Measurements from ENCODE around the gene MYO1F.

MYO1F gene

DNA sequence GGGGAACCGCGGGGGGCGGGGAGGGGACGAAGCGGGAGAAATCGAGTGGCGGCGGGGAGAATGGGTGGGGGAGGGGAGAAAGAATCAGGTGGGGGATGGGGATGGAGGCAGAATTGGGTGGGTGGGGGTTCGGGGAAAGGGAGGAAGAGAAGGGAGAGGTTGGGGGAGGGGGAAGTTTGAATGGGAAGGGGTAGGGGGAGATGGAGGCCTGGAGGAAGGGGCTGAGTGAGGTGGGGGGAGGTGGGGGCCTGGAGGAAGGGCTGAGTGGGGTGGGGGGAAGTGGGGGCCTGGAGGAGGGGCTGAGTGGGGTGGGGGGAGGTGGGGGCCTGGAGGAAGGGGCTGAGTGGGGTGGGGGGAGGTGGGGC lies 33.7 kb upstream of the MYO1F start:
- DNase-seq (ENCODE audit: low read depth in 2 of 2) = no peak
- peak overlapping the region in 1 of 2 donors; percentile 67 for H3K4me3 ChIP-seq (replicated peaks in 1 of 2; ENCODE audit: low read depth in 2 of 2, low read length in 2 of 2)
- TF ChIP-seq, protein P1, sequence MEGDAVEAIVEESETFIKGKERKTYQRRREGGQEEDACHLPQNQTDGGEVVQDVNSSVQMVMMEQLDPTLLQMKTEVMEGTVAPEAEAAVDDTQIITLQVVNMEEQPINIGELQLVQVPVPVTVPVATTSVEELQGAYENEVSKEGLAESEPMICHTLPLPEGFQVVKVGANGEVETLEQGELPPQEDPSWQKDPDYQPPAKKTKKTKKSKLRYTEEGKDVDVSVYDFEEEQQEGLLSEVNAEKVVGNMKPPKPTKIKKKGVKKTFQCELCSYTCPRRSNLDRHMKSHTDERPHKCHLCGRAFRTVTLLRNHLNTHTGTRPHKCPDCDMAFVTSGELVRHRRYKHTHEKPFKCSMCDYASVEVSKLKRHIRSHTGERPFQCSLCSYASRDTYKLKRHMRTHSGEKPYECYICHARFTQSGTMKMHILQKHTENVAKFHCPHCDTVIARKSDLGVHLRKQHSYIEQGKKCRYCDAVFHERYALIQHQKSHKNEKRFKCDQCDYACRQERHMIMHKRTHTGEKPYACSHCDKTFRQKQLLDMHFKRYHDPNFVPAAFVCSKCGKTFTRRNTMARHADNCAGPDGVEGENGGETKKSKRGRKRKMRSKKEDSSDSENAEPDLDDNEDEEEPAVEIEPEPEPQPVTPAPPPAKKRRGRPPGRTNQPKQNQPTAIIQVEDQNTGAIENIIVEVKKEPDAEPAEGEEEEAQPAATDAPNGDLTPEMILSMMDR (IDR thresholded peaks at IDR 0.05; ENCODE audit: low read depth, low read length) = no peak

DNA sequence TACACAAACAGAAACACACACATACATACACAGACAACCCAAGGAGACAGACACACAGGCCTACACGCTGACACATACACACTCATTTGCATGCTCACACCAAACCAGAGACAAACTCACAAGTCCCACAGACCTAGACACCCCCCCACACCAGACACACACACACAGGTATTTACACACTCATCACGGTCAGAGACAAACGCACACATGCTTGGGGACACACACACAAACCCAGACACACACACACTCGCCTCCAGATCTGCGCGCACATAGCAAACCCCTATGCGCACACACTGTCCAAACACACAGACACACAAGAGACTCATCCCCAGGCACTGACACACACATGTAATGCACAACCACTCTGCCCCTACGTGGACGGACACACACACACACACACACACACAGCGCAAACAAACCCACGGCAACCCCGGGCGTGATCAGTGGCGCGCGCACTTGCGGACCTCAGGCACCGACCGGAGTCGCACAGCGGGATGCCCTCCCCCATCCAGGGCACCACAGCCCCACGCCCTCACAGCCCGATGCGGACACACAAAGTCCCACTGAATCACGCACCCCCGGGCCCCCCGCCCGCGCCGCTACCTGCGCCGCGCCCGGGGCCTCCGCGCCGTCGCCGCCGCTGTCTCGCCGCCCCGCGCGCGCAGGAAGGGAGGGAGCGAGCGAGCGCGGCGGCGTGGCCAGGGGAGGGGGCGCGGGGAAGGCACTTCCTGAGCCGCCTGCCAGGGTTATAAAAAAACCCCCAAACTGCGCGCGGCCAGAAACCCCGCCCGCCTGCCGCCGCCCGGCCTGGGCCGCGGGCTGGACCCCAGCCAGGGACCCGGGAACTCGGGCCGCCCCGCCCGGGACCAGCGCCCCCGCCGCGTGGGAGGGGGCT lies 33.0 kb upstream of the MYO1F start, which contains the start of gene ADAMTS10:
Gene ADAMTS10 (minus strand): TSS at position 675 of the 895 bp plus-strand sequence. CDS start 5,005 bp downstream, outside the sequence.
- TF ChIP-seq, protein P1 (IDR thresholded peaks at IDR 0.05; ENCODE audit: low read depth, low read length) = no peak
- peak; percentile 43 to 58 for DNase-seq (ENCODE audit: low read depth in 2 of 2)
- H3K4me3 ChIP-seq (replicated peaks in 1 of 2; ENCODE audit: low read depth in 2 of 2, low read length in 2 of 2) = peak within 1 kb of the TSS; percentile 67 to 70

DNA sequence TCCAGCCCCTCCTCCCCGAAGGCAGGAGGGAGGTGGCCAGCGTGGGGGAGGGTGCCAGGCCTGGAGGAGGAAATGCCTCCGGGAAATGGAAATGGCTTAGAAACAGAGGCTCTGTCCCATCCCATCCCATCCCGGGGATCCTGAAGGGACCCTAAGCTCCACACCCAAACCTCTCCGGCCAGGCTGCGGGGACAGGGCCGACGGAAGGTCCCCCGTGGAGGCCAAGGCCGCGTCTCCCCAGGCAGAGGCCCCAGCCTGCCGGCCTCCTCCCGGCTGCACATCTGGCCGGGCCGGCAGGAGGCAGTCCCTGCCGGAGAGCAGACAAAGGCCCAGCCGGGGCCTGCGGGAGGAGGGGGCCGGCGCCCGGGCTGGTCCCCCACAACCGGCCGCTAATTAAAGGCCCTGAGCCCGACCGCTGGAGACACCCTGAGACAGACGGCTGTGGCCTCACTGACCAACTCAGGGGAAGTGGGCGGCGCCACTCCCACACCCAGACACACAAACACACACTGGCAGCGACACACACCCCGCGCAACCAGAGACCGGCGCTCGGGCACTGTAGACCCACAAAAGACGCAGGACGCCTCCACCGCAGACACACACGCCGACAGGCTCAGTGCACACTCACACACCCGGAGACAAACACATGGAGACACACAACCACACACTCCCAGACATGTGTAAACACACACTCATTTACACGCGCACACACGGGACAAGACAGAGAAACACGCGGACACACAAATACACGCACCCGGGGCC lies 32.2 kb upstream of the MYO1F start:
- TF ChIP-seq, protein P1 (IDR thresholded peaks at IDR 0.05; ENCODE audit: low read depth, low read length) = no peak
- peak overlapping the region; percentile 67 to 70 for H3K4me3 ChIP-seq (replicated peaks in 1 of 2; ENCODE audit: low read depth in 2 of 2, low read length in 2 of 2)
- DNase-seq (ENCODE audit: low read depth in 2 of 2) = peak; percentile 71 to 73

DNA sequence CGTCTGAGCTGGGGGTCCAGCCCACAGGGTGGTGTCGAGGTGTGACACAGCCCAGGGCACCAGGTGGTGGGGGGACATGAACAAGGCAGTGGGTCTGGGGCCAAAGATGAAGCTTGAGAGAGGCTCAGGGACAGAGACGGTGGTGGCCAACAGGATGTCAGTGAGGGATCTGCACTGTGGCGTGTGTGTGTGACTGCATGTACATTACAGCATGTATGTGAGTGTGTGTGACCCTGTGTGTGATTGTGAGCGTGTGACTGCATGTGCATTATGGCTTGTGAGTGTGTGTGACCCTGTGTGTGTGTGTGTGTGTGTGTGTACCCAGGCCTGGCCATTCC lies 31.7 kb upstream of the MYO1F start:
- TF ChIP-seq, protein P1 (IDR thresholded peaks at IDR 0.05; ENCODE audit: low read depth, low read length) = no peak
- H3K4me3 ChIP-seq (replicated peaks in 1 of 2; ENCODE audit: low read depth in 2 of 2, low read length in 2 of 2) = peak overlapping the region; percentile 67 to 70

DNA sequence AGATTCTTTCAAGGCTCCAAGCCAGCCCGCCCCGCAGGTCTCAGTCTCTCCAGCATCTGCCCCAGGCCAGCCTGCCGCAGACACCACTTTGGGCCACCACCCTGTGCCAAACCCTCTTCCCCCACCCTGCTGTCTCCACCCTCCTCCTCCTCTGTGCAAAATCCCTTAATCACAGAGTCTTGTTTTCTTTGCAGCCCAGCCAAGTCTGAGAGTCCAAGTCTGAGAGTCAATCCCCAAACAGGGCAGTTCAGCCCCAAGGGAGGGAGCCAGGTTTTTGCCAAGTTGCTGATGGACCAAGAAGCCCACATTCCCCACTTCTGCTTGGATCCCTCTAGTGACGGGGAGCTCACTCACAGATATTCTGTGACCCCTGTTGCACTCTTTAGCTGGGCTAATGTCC lies 30.1 kb upstream of the MYO1F start:
- no peak overlapping the region for H3K4me3 ChIP-seq (replicated peaks in 1 of 2; ENCODE audit: low read depth in 2 of 2, low read length in 2 of 2)
- TF ChIP-seq, protein P1 (IDR thresholded peaks at IDR 0.05; ENCODE audit: low read depth, low read length) = no peak
- peak; percentile 86 to 91 for DNase-seq (ENCODE audit: low read depth in 2 of 2)

More for the DNA sequence above, 31.7 kb upstream of the MYO1F start:
- no peak for DNase-seq (ENCODE audit: low read depth in 2 of 2)

DNA sequence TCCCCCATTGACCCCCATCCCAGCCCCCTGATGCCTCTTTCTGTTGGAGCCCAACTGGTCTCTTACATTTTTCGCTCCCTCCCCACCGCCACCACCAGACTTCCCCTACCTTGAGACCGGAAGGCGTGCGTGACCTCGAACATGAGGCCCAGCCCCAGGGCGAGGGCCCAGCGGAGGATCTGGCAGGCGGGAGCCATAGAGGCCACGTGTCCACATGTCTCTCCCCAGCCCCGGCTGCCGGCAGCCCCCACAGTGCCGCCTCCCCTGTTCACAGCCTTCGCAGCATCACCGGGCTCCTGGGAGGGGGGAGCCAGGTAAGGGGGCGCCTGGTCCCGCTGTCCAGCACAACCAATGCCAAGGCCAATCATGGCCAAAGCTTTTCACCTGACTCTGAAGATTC lies 28.3 kb upstream of the MYO1F start:
- DNase-seq (ENCODE audit: low read depth in 2 of 2) = no peak
- TF ChIP-seq, protein P1 (IDR thresholded peaks at IDR 0.05; ENCODE audit: low read depth, low read length) = no peak
- no peak overlapping the region for H3K4me3 ChIP-seq (replicated peaks in 1 of 2; ENCODE audit: low read depth in 2 of 2, low read length in 2 of 2)
